Body of pancreas (tissue), 4 donors: ENCODE data around the gene DNAJC28.

Experiments used
- POLR2A ChIP-seq, 3 donors: fragments of 450-650 bp; IDR thresholded peaks; one replicate each; pipeline ENCODE4 v1.6.1; 2016; ENCODE audit warnings: antibody characterized with exemption in 3 of 3, mild to moderate bottlenecking in 2 of 3
- TF ChIP-seq, protein P1 (sequence below), 7 experiments: fragments of 450-650 bp in 4 of 7; fragments of 200-600 bp in 3 of 7; sonication (generic) in 3 of 7; IDR thresholded peaks; one replicate each; pipeline ENCODE4 v1.5.1; 2016 to 2019; ENCODE audit warnings: antibody characterized with exemption in 7 of 7

DNA sequence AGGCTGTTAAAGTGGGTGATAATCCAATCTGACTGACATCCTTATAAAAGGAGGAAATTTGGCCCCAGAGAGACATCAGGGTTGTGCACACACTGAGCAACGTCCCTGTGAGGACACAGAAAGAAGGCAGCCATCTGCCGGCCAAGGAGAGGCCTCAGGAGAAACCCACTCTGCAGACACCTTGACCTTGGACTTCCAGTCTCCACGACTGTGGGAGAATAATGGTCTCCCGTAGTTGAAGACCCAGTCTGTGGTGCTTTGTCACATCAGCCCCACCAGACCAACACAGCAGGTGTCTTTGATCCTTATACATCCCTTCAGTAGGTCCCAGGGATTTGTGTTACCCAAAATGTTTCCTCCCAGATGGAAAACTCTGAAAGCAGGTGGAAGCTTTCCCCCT is 4.2 kb upstream of the DNAJC28 start:
- TF ChIP-seq, protein P1, sequence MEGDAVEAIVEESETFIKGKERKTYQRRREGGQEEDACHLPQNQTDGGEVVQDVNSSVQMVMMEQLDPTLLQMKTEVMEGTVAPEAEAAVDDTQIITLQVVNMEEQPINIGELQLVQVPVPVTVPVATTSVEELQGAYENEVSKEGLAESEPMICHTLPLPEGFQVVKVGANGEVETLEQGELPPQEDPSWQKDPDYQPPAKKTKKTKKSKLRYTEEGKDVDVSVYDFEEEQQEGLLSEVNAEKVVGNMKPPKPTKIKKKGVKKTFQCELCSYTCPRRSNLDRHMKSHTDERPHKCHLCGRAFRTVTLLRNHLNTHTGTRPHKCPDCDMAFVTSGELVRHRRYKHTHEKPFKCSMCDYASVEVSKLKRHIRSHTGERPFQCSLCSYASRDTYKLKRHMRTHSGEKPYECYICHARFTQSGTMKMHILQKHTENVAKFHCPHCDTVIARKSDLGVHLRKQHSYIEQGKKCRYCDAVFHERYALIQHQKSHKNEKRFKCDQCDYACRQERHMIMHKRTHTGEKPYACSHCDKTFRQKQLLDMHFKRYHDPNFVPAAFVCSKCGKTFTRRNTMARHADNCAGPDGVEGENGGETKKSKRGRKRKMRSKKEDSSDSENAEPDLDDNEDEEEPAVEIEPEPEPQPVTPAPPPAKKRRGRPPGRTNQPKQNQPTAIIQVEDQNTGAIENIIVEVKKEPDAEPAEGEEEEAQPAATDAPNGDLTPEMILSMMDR (IDR thresholded peaks at IDR 0.05) = no peak
- no peak for TF ChIP-seq POLR2A (IDR thresholded peaks at IDR 0.05)
